HepG2 (cell line): ENCODE data around the gene GPN1. TPM values are rescaled to one million over a fixed set of nuclear protein-coding genes. Genes with fewer than 3 reads are reported as not detected.

Source experiments
- ASH2L ChIP-seq: fragments of 300-600, 200-600 bp; sonication (generic); IDR thresholded peaks from 2 replicates; pipeline ENCODE4 v1.7.0; 2017; ENCODE audit warnings: low read depth, mild to moderate bottlenecking, moderate library complexity, mixed read lengths, low read length; ENCODE audit not compliant: insufficient read length
- EEA1 ChIP-seq: sonication (generic); formaldehyde crosslinking; IDR thresholded peaks from 2 replicates; pipeline ENCODE4 v1.5.1; 2020; ENCODE audit warnings: mild to moderate bottlenecking, missing genetic modification reagents, borderline replicate concordance
- FOXC1 ChIP-seq: sonication (generic); formaldehyde crosslinking; IDR thresholded peaks from 2 replicates; pipeline ENCODE4 v1.8.0; 2022; ENCODE audit warnings: mild to moderate bottlenecking, missing genetic modification reagents, borderline replicate concordance
- FOXM1 ChIP-seq: sonication (generic); formaldehyde crosslinking; IDR thresholded peaks from 2 replicates; pipeline ENCODE4 v1.5.0; 2020; ENCODE audit warnings: missing genetic modification reagents
- FOXO1 ChIP-seq: sonication (generic); formaldehyde crosslinking; IDR thresholded peaks from 2 replicates; pipeline ENCODE4 v1.4.0; 2020; ENCODE audit warnings: missing genetic modification reagents
- GLI4 ChIP-seq: sonication (generic); formaldehyde crosslinking; IDR thresholded peaks from 2 replicates; pipeline ENCODE4 v1.5.1; 2020; ENCODE audit warnings: missing genetic modification reagents, mild to moderate bottlenecking, moderate library complexity, borderline replicate concordance
- HNF4A ChIP-seq: sonication (generic); formaldehyde crosslinking; IDR thresholded peaks from 2 replicates; pipeline ENCODE4 v1.4.0; 2020; ENCODE audit warnings: missing genetic modification reagents
- HNRNPL ChIP-seq: fragments of 200-400 bp; formaldehyde crosslinking; IDR thresholded peaks from 2 replicates; pipeline ENCODE4 v1.6.1; 2017; ENCODE audit warnings: mild to moderate bottlenecking, low read depth, low read length
- MTF2 ChIP-seq: sonication (generic); formaldehyde crosslinking; IDR thresholded peaks from 2 replicates; pipeline ENCODE4 v1.5.0; 2020; ENCODE audit warnings: missing genetic modification reagents, borderline replicate concordance
- MXI1 ChIP-seq: IDR thresholded peaks from 3 replicates; pipeline ENCODE4 v1.6.1; 2012; ENCODE audit warnings: low read depth, low read length, inconsistent platforms, borderline replicate concordance
- PHF8 ChIP-seq: sonication (generic); formaldehyde crosslinking; IDR thresholded peaks from 2 replicates; pipeline ENCODE4 v1.5.0; 2020; ENCODE audit warnings: missing genetic modification reagents
- RARG ChIP-seq: sonication (generic); formaldehyde crosslinking; IDR thresholded peaks from 2 replicates; pipeline ENCODE4 v1.4.0; 2020; ENCODE audit warnings: low read depth, mild to moderate bottlenecking, missing genetic modification reagents
- RFX1 ChIP-seq: fragments of 450-650 bp; IDR thresholded peaks from 2 replicates; pipeline ENCODE4 v1.6.1; 2017
- SP4 ChIP-seq: sonication (generic); formaldehyde crosslinking; IDR thresholded peaks from 2 replicates; pipeline ENCODE4 v1.8.1; 2023; ENCODE audit warnings: mild to moderate bottlenecking, missing genetic modification reagents
- ZFP82 ChIP-seq: sonication (generic); formaldehyde crosslinking; IDR thresholded peaks from 2 replicates; pipeline ENCODE4 v1.5.1; 2020; ENCODE audit warnings: mild to moderate bottlenecking, missing genetic modification reagents, borderline replicate concordance
- ZFYVE20 ChIP-seq: sonication (generic); formaldehyde crosslinking; IDR thresholded peaks from 2 replicates; pipeline ENCODE4 v1.8.0; 2023; ENCODE audit warnings: low read depth, mild to moderate bottlenecking, moderate library complexity, missing genetic modification reagents, borderline replicate concordance
- ZNF207 ChIP-seq: fragments of 450-650 bp; IDR thresholded peaks from 2 replicates; pipeline ENCODE4 v1.6.1; 2016; ENCODE audit warnings: antibody characterized with exemption, borderline replicate concordance
- ZNF33B ChIP-seq: sonication (generic); formaldehyde crosslinking; IDR thresholded peaks from 2 replicates; pipeline ENCODE4 v1.5.1; 2020; ENCODE audit warnings: mild to moderate bottlenecking, missing genetic modification reagents
- ZNF574 ChIP-seq: sonication (generic); formaldehyde crosslinking; IDR thresholded peaks from 2 replicates; pipeline ENCODE4 v1.4.0; 2020; ENCODE audit warnings: missing genetic modification reagents
- ZNF639 ChIP-seq: conservative IDR thresholded peaks from 2 replicates; pipeline ENCODE4 v1.6.1; 2018; ENCODE audit warnings: missing genetic modification reagents
- ZSCAN22 ChIP-seq: sonication (generic); formaldehyde crosslinking; IDR thresholded peaks from 2 replicates; pipeline ENCODE4 v1.4.0; 2020; ENCODE audit warnings: mild to moderate bottlenecking, missing genetic modification reagents
- ZSCAN29 ChIP-seq: sonication (generic); formaldehyde crosslinking; conservative IDR thresholded peaks from 2 replicates; pipeline ENCODE4 v1.4.0; 2020; ENCODE audit warnings: mild to moderate bottlenecking, missing genetic modification reagents
- polyA plus RNA-seq, 8 experiments: library from polyadenylated mRNA; depleted of rRNA in 3 of 8; stranded (reverse) in 7 of 8; unstranded in 1 of 8; fragments of >200 nt; fragmentation: Illumina TruSeq in 4 of 8; extraction: Trizol in 4 of 8; gene quantifications; 2 replicates each; pipeline versions ENCODE4 v1.2.1 to v1.2.3, GENCODE V29; 2011 to 2016; ENCODE audit warnings: low read depth in 4 of 8, missing spikeins in 1 of 8, mixed read lengths in 1 of 8; ENCODE audit not compliant: insufficient read depth in 1 of 8
- total RNA-seq, 5 experiments: library from RNA; depleted of rRNA; stranded (reverse); fragments of >200 nt; fragmentation: Illumina TruSeq; extraction: Trizol; gene quantifications; 2 replicates each; pipeline ENCODE4 v1.2.3, GENCODE V29; 2016; ENCODE audit warnings: low read depth in 1 of 5
- TF ChIP-seq, protein P1 (sequence below): sonication (generic); formaldehyde crosslinking; IDR thresholded peaks from 2 replicates; pipeline ENCODE4 v1.8.0; 2022; ENCODE audit warnings: missing genetic modification reagents, mild to moderate bottlenecking, inconsistent platforms, borderline replicate concordance

Gene GPN1
- total and polyA plus RNA-seq, 2 of the 13 experiments (the other 11 are each of a cell fraction or from before 2014, with no cell fraction given), result 54.5 to 62.7 TPM

GRCh38 chr2:27627963-27628766, 685 bp upstream of the GPN1 start (continued):
- TF ChIP-seq HNRNPL (no peak), HNF4A (CRISPR knock-in tag) (no peak), ZSCAN29 (CRISPR knock-in tag) (no peak), ZFP82 (CRISPR knock-in tag) (peak; percentile 17; the same call in 1 of the 2 replicates), MTF2 (CRISPR knock-in tag) (peak; percentile 53; the same call in 1 of the 2 replicates), EEA1 (CRISPR knock-in tag) (no peak), RARG (0 out of 2 replicates have a peak, but pooled peaks have one; percentile 25), FOXO1 (no peak), ZFYVE20 (0 out of 2 replicates have a peak, but pooled peaks have one; percentile 19), ZNF639 (0 out of 2 replicates have a peak, but pooled peaks have one; percentile 35), ZNF574 (CRISPR knock-in tag) (no peak), SP4 (CRISPR knock-in tag) (no peak), PHF8 (CRISPR knock-in tag) (no peak), RFX1 (no peak), MXI1 (no peak), ZNF207 (no peak), ASH2L (no peak), GLI4 (CRISPR knock-in tag) (0 out of 2 replicates have a peak, but pooled peaks have one; percentile 8), ZNF33B (CRISPR knock-in tag) (no peak), FOXC1 (no peak), ZSCAN22 (CRISPR knock-in tag) (no peak), FOXM1 (CRISPR knock-in tag) (no peak)
- TF ChIP-seq, protein P1, sequence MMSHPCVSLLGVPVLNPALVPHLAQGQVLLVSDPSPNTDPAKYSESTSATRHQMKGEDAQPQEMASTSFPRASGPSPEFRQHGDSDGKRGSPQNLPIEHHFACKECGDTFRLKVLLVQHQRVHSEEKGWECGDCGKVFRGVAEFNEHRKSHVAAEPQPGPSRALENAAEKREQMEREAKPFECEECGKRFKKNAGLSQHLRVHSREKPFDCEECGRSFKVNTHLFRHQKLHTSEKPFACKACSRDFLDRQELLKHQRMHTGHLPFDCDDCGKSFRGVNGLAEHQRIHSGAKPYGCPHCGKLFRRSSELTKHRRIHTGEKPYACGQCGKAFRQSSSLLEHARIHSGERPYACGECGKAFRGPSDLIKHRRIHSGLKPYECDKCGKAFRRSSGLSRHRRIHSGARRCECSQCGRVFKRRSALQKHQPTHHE, result no peak
